ENCODE data around the gene MARCO.

MARCO gene

GRCh38 chr2:119004602-119005001, 62.6 kb downstream of the MARCO start:
- peaks cover 9% of the 10 kb centered on the region; the same call in 1 of the 2 replicates for H3K27me3 ChIP-seq (ENCODE audit: low read depth, low read length)
- H3K4me2 ChIP-seq (ENCODE audit: low read length) = no peak overlapping the region
- H3K9me3 ChIP-seq (ENCODE audit: insufficient read depth, low read length) = no peaks in the 10 kb centered on the region
- TF ChIP-seq EZH2phosphoT487 (IDR thresholded peaks at IDR 0.05; ENCODE audit: low read depth) (no peak), CTCF (IDR thresholded peaks at IDR 0.05; ENCODE audit: low read depth, low read length) (no peak)
- no peaks in the 10 kb centered on the region for H4K20me1 ChIP-seq (ENCODE audit: insufficient read depth, low read length)
- no peaks in the 10 kb centered on the region for H3K79me2 ChIP-seq (ENCODE audit: low read length)
- no peak overlapping the region for H3K4me3 ChIP-seq (ENCODE audit: low read length)
- H2AFZ ChIP-seq (ENCODE audit: low read depth, low read length) = no peak overlapping the region
- H3K27ac ChIP-seq (ENCODE audit: low read length) = no peak overlapping the region
- no peak overlapping the region for H3K9ac ChIP-seq (ENCODE audit: low read length)
- no peaks in the 10 kb centered on the region for H3K36me3 ChIP-seq (replicated peaks; ENCODE audit: low read depth, low read length)
- H3K4me1 ChIP-seq (ENCODE audit: low read length) = no peaks in the 10 kb centered on the region

- H3K4me2 ChIP-seq (ENCODE audit: low read length) = no peak overlapping the region
- no peaks in the 10 kb centered on the region for H4K20me1 ChIP-seq (ENCODE audit: insufficient read depth, low read length)
- no peak overlapping the region for H3K27ac ChIP-seq (ENCODE audit: low read length)
- peaks cover 9% of the 10 kb centered on the region; the same call in 1 of the 2 replicates for H3K27me3 ChIP-seq (ENCODE audit: low read depth, low read length)
- H3K9me3 ChIP-seq (ENCODE audit: insufficient read depth, low read length) = no peaks in the 10 kb centered on the region
- no peak overlapping the region for H3K9ac ChIP-seq (ENCODE audit: low read length)
- H3K36me3 ChIP-seq (replicated peaks; ENCODE audit: low read depth, low read length) = no peaks in the 10 kb centered on the region
- no peak overlapping the region for H2AFZ ChIP-seq (ENCODE audit: low read depth, low read length)
- TF ChIP-seq CTCF (IDR thresholded peaks at IDR 0.05; ENCODE audit: low read depth, low read length) (no peak), EZH2phosphoT487 (IDR thresholded peaks at IDR 0.05; ENCODE audit: low read depth) (no peak)
- H3K4me3 ChIP-seq (ENCODE audit: low read length) = no peak overlapping the region
- no peaks in the 10 kb centered on the region for H3K4me1 ChIP-seq (ENCODE audit: low read length)
- H3K79me2 ChIP-seq (ENCODE audit: low read length) = no peaks in the 10 kb centered on the region
Observed at GRCh38 chr2:119005051-119005450, 63.1 kb downstream of the MARCO start.

- no peak overlapping the region for H3K27ac ChIP-seq (ENCODE audit: low read length)
- H3K4me2 ChIP-seq (ENCODE audit: low read length) = no peak overlapping the region
- H3K4me3 ChIP-seq (ENCODE audit: low read length) = no peak overlapping the region
- H2AFZ ChIP-seq (ENCODE audit: low read depth, low read length) = no peak overlapping the region
- H3K9me3 ChIP-seq (ENCODE audit: insufficient read depth, low read length) = no peaks in the 10 kb centered on the region
- no peaks in the 10 kb centered on the region for H4K20me1 ChIP-seq (ENCODE audit: insufficient read depth, low read length)
- no peak overlapping the region for H3K9ac ChIP-seq (ENCODE audit: low read length)
- TF ChIP-seq CTCF (IDR thresholded peaks at IDR 0.05; ENCODE audit: low read depth, low read length) = no peak
- no peak for TF ChIP-seq EZH2phosphoT487 (IDR thresholded peaks at IDR 0.05; ENCODE audit: low read depth)
- no peaks in the 10 kb centered on the region for H3K4me1 ChIP-seq (ENCODE audit: low read length)
- no peaks in the 10 kb centered on the region for H3K79me2 ChIP-seq (ENCODE audit: low read length)
- no peaks in the 10 kb centered on the region for H3K36me3 ChIP-seq (replicated peaks; ENCODE audit: low read depth, low read length)
- H3K27me3 ChIP-seq (ENCODE audit: low read depth, low read length) = peaks cover 9% of the 10 kb centered on the region; the same call in 1 of the 2 replicates
Observed at GRCh38 chr2:119005555-119005954, 63.6 kb downstream of the MARCO start.

- H3K4me3 ChIP-seq (ENCODE audit: low read length) = no peak overlapping the region
- TF ChIP-seq CTCF (IDR thresholded peaks at IDR 0.05; ENCODE audit: low read depth, low read length) = no peak
- no peak for TF ChIP-seq EZH2phosphoT487 (IDR thresholded peaks at IDR 0.05; ENCODE audit: low read depth)
- peaks cover 9% of the 10 kb centered on the region; the same call in 1 of the 2 replicates for H3K27me3 ChIP-seq (ENCODE audit: low read depth, low read length)
- no peak overlapping the region for H3K9ac ChIP-seq (ENCODE audit: low read length)
- no peaks in the 10 kb centered on the region for H3K36me3 ChIP-seq (replicated peaks; ENCODE audit: low read depth, low read length)
- no peaks in the 10 kb centered on the region for H3K9me3 ChIP-seq (ENCODE audit: insufficient read depth, low read length)
- H3K79me2 ChIP-seq (ENCODE audit: low read length) = no peaks in the 10 kb centered on the region
- no peak overlapping the region for H3K27ac ChIP-seq (ENCODE audit: low read length)
- no peaks in the 10 kb centered on the region for H4K20me1 ChIP-seq (ENCODE audit: insufficient read depth, low read length)
- H3K4me2 ChIP-seq (ENCODE audit: low read length) = no peak overlapping the region
- no peaks in the 10 kb centered on the region for H3K4me1 ChIP-seq (ENCODE audit: low read length)
- H2AFZ ChIP-seq (ENCODE audit: low read depth, low read length) = no peak overlapping the region
Observed at GRCh38 chr2:119006441-119006840, 64.4 kb downstream of the MARCO start.

All from OCI-LY3 (cell line).